Activated B cell treated with CpG ODN at 0.5 μM for 24 hours (primary cell): ENCODE data around the gene PRKG1. TPM values are rescaled to one million over a fixed set of nuclear protein-coding genes. Genes with fewer than 3 reads are reported as not detected.

Experiments used
- ATAC-seq: fragments of 200-7000 bp; cut with Tn5 transposase; one replicate; pipeline ENCODE4 v1.10.0; 2021; ENCODE audit warnings: low read depth, mild to moderate bottlenecking, moderate library complexity
- CTCF ChIA-PET: fragments of 350-600 bp; sonication (Branson Sonifier 250); formaldehyde crosslinking; loops from one replicate; lab custom pipeline; 2021; ENCODE audit warnings: antibody characterized with exemption; lab: Charles Lee
- POLR2A ChIA-PET: fragments of 350-600 bp; sonication (Branson Sonifier 250); formaldehyde crosslinking; loops from one replicate; lab custom pipeline; 2021; ENCODE audit warnings: antibody characterized with exemption; lab: Charles Lee
- DNase-seq: peaks from one replicate; pipeline ENCODE4 v3.0.0; 2022
- H3K27ac Mint-ChIP-seq: one replicate; pipeline ENCODE4 v1.8.0; 2020; ENCODE audit warnings: mixed read lengths
- H3K27me3 Mint-ChIP-seq: one replicate; pipeline ENCODE4 v1.8.0; 2021; ENCODE audit warnings: mixed read lengths
- H3K36me3 Mint-ChIP-seq: one replicate; pipeline ENCODE4 v1.8.0; 2021; ENCODE audit warnings: low read depth, mixed read lengths
- H3K4me1 Mint-ChIP-seq: one replicate; pipeline ENCODE4 v1.8.0; 2021; ENCODE audit warnings: mixed read lengths
- H3K4me3 Mint-ChIP-seq: one replicate; pipeline ENCODE4 v1.8.0; 2020; ENCODE audit warnings: mild to moderate bottlenecking, mixed read lengths
- H3K9me3 Mint-ChIP-seq: one replicate; pipeline ENCODE4 v1.8.0; 2020; ENCODE audit warnings: mixed read lengths
- intact Hi-C: fragments of 100-400 bp; cut with micrococcal nuclease; formaldehyde crosslinking; loops from one replicate; pipeline ENCODE4 v1.15.1; 2024
- total RNA-seq: library from RNA; stranded (reverse); gene quantifications from 2 replicates; pipeline ENCODE4 v1.2.3, GENCODE V29; 2022
- TF ChIP-seq, protein P1 (sequence below): fragments of 200-600 bp; IDR thresholded peaks from one replicate; pipeline ENCODE4 v1.8.0; 2022; ENCODE audit warnings: antibody characterized with exemption, mild to moderate bottlenecking

PRKG1 gene
- total RNA-seq, 1 donor from 2014 or later: not detected

DNA sequence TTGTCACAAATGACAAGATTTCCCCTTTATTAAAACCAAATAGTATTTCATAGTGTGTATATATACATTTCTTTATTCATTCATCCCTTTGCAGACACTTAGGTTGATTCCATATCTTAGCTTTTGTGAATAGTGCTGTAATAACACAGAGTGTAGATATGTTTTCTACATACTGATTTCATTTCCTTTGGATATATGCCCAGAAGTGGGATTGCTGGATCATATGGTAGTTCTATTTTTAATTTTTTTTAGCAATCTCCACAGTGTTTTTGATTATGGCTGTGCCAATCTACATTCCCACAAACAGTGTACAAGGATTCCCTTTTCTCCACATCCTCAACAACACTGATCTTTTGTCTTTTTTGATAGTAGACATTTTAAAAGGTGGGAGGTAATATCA, 578.7 kb downstream of the PRKG1 start:
- Mint-ChIP-seq H3K4me3 (no peak overlapping the region), H3K27me3 (no peaks in the 10 kb centered on the region), H3K4me1 (no peaks in the 10 kb centered on the region), H3K9me3 (no peaks in the 10 kb centered on the region), H3K27ac (no peak overlapping the region), H3K36me3 (no peaks in the 10 kb centered on the region)
- ATAC-seq (no peak), DNase-seq (no peak)
- TF ChIP-seq, protein P1, sequence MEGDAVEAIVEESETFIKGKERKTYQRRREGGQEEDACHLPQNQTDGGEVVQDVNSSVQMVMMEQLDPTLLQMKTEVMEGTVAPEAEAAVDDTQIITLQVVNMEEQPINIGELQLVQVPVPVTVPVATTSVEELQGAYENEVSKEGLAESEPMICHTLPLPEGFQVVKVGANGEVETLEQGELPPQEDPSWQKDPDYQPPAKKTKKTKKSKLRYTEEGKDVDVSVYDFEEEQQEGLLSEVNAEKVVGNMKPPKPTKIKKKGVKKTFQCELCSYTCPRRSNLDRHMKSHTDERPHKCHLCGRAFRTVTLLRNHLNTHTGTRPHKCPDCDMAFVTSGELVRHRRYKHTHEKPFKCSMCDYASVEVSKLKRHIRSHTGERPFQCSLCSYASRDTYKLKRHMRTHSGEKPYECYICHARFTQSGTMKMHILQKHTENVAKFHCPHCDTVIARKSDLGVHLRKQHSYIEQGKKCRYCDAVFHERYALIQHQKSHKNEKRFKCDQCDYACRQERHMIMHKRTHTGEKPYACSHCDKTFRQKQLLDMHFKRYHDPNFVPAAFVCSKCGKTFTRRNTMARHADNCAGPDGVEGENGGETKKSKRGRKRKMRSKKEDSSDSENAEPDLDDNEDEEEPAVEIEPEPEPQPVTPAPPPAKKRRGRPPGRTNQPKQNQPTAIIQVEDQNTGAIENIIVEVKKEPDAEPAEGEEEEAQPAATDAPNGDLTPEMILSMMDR: no peak
- ChIA-PET POLR2A (no interaction called here), CTCF (no interaction called here)
- intact Hi-C loops: no loop called here

DNA sequence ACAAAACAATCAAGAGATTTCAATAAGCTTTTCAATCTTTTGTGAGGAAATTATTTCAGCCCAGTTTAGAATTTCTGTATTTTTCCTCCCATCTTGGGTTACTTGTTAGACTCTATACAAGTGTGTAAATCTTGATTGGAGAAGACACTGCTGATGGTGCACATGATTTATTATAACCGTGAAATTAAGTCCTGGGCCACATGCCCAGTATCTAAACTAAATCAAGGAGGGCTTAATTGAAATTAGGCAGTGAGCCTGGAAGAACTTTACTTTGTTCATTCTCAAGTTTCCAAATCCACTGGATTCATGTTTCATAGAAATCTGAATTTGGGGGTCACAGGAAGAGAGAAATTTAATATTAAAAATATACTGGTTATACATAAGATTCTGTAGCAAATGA, 580.6 kb downstream of the PRKG1 start:
- H3K27ac Mint-ChIP-seq: no peak overlapping the region
- intact Hi-C loops: no loop called here
- H3K27me3 Mint-ChIP-seq: peaks cover 1% of the 10 kb centered on the region
- TF ChIP-seq, protein P1: no peak
- no peak for ATAC-seq
- H3K4me1 Mint-ChIP-seq: no peaks in the 10 kb centered on the region
- ChIA-PET POLR2A (no interaction called here), CTCF (no interaction called here)
- no peak for DNase-seq
- H3K36me3 Mint-ChIP-seq: no peaks in the 10 kb centered on the region
- H3K9me3 Mint-ChIP-seq: no peaks in the 10 kb centered on the region
- H3K4me3 Mint-ChIP-seq: no peak overlapping the region

DNA sequence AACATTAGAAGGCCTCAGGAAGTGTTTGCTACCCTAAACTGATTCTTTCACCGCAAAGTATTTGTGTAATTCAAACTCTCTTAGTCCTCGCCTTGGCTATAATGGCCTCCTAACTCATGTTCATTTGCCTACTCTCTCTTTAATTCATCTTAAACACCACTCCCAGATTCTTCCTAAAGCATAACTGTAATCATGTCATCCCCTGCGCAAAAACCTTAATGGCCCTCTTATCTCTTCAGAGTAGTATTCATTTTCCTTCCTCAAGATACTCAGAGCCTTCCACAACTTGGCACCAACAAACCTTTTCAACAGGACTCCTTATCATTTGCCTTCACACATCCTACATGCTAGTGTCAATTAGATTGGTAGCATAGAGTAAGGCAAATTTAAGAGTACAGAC, 582.2 kb downstream of the PRKG1 start:
- Mint-ChIP-seq H3K27ac (no peak overlapping the region), H3K9me3 (no peaks in the 10 kb centered on the region), H3K4me3 (no peak overlapping the region), H3K36me3 (no peaks in the 10 kb centered on the region), H3K4me1 (no peaks in the 10 kb centered on the region), H3K27me3 (peaks cover 4% of the 10 kb centered on the region)
- DNase-seq: no peak
- no peak for ATAC-seq
- CTCF ChIA-PET: no interaction called here
- TF ChIP-seq, protein P1: no peak
- intact Hi-C loops: no loop called here
- POLR2A ChIA-PET: interaction anchor here (0.9 kb wide), 1 partner anchor 35 kb away, joined by 5 read pairs; no protein-coding TSS in a partner anchor

DNA sequence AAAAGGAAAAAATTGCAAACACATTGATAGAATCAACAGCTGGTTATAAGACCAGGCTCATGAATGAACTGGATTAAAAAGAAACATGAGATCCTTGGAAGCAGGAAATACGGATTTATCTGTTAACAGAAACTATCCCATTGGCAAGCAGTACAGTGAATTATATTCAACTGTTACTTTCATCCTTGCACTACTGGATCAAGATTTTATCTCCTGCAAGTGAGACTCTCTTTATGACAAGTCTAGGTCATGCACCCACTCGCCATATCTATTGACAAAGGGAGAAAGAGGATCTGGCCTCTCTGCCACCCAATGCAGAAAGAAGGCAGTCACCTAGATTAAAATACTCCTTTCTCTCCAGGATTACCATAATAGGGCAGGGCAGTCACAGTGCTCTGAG, 583.7 kb downstream of the PRKG1 start:
- no peak for ATAC-seq
- DNase-seq: no peak
- ChIA-PET POLR2A (no interaction called here), CTCF (no interaction called here)
- H3K4me1 Mint-ChIP-seq: no peaks in the 10 kb centered on the region
- H3K27ac Mint-ChIP-seq: no peak overlapping the region
- peaks cover 4% of the 10 kb centered on the region for H3K27me3 Mint-ChIP-seq
- H3K9me3 Mint-ChIP-seq: no peaks in the 10 kb centered on the region
- H3K36me3 Mint-ChIP-seq: no peaks in the 10 kb centered on the region
- TF ChIP-seq, protein P1: no peak
- H3K4me3 Mint-ChIP-seq: no peak overlapping the region
- intact Hi-C loops: no loop called here

DNA sequence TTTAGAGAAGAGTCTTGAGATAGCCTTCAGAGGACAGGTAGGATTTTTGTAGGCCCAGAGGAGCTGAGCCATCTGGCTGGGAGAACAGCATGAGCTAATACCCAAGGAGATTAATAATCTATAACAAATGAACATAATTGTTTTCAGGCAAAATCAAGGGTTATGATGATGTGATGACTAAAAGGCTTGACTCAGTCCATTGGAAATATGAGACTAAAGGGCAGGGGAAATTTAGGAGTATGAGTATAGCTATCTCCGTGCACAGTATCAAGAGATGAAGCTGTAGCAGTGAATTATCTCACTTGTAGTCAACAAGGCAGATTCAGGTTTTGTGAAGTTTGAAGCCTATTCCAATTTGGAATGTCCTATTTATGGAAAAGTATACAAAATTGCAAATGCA, 585.1 kb downstream of the PRKG1 start:
- H3K27ac Mint-ChIP-seq: no peak overlapping the region
- TF ChIP-seq, protein P1: no peak
- DNase-seq (no peak), ATAC-seq (no peak)
- ChIA-PET CTCF (no interaction called here), POLR2A (no interaction called here)
- H3K4me1 Mint-ChIP-seq: no peaks in the 10 kb centered on the region
- intact Hi-C loops: no loop called here
- no peak overlapping the region for H3K4me3 Mint-ChIP-seq
- H3K9me3 Mint-ChIP-seq: no peaks in the 10 kb centered on the region
- no peaks in the 10 kb centered on the region for H3K36me3 Mint-ChIP-seq
- H3K27me3 Mint-ChIP-seq: peaks cover 4% of the 10 kb centered on the region
